ENCODE measurements around the gene KCNC3. TPM values are rescaled to one million over a fixed set of nuclear protein-coding genes. Genes with fewer than 3 reads are reported as not detected.

KCNC3 gene
- total RNA-seq, 1 experiment from 2014 or later = 17.3 TPM

GRCh38 chr19:50280983-50281382, 48.2 kb downstream of the KCNC3 start:
- Histone ChIP-seq H3K9me3 (ENCODE audit: control insufficient read depth, low read depth, low read length) (no peaks in the 10 kb centered on the region), H4K91ac (ENCODE audit: insufficient read length, low read depth, low read length) (no peak overlapping the region), H3K56ac (ENCODE audit: insufficient read length, low read depth, low read length) (no peak overlapping the region), H3K23ac (ENCODE audit: insufficient read length, low read depth, low read length) (no peak overlapping the region), H2BK20ac (ENCODE audit: low read depth, low read length, poor library complexity, severe bottlenecking) (no peak overlapping the region), H3K14ac (ENCODE audit: insufficient read depth, low read length) (no peak overlapping the region), H3K4me1 (ENCODE audit: insufficient read depth, low read length) (no peaks in the 10 kb centered on the region), H3K4ac (ENCODE audit: low read depth, low read length) (no peak overlapping the region), H4K5ac (ENCODE audit: insufficient read length, low read depth, low read length) (no peak overlapping the region), H3K79me2 (ENCODE audit: insufficient read depth, low read length) (no peaks in the 10 kb centered on the region), H3K27me3 (ENCODE audit: insufficient read depth, low read length) (no peaks in the 10 kb centered on the region), H4K8ac (replicated peaks; ENCODE audit: insufficient read length, low read depth, low read length) (no peak overlapping the region), H3K9ac (ENCODE audit: extremely low read depth, insufficient read length, low read length) (no peak overlapping the region), H2BK15ac (ENCODE audit: low read depth, low read length) (no peak overlapping the region), H3K27ac (ENCODE audit: insufficient read length, low read depth, low read length) (no peak overlapping the region), H3K23me2 (ENCODE audit: insufficient read length, low read depth, low read length, poor library complexity, severe bottlenecking) (no peaks in the 10 kb centered on the region), H3K79me1 (ENCODE audit: insufficient read depth, low read depth, low read length, poor library complexity, severe bottlenecking) (no peaks in the 10 kb centered on the region), H2BK5ac (ENCODE audit: insufficient read length, low read length) (no peak overlapping the region), H3K18ac (ENCODE audit: insufficient read length, low read depth, low read length) (no peak overlapping the region), H3K4me2 (ENCODE audit: insufficient read depth, insufficient read length, low read length) (no peak overlapping the region), H2BK120ac (ENCODE audit: low read depth, low read length, poor library complexity, severe bottlenecking) (no peak overlapping the region), H2AK5ac (ENCODE audit: insufficient read length, low read length) (no peak overlapping the region), H3T11ph (ENCODE audit: low read length) (no peak overlapping the region), H2BK12ac (ENCODE audit: insufficient read length, low read depth, low read length) (no peak overlapping the region), H2AFZ (ENCODE audit: low read length) (no peak overlapping the region), H4K20me1 (ENCODE audit: control insufficient read depth, insufficient read depth, insufficient read length) (no peaks in the 10 kb centered on the region)
- DNase-seq = no peak
- Mint-ChIP-seq H3K4me3 (no peak overlapping the region), H3K36me3 (ENCODE audit: insufficient read depth in 1 of 3, low read depth in 3 of 3) (peaks cover 26 to 58% (median 51%) of the 10 kb centered on the region in 3 experiments), H3K27ac (no peak overlapping the region; a peak in 2 of 7 replicates), H3K27me3 (ENCODE audit: low read depth) (no peaks in the 10 kb centered on the region), H3K4me1 (no peaks in the 10 kb centered on the region), H3K9me3 (peaks cover 12 to 13% of the 10 kb centered on the region in 2 experiments)
- WGBS (ENCODE audit: extremely low coverage, insufficient read length, low lambda C conversion rate) = no CpG with 5 or more reads among the region's 3 CpGs
- TF ChIP-seq CTCF (conservative IDR thresholded peaks at IDR 0.05) = no peak
